CD4-positive, alpha-beta T cell (primary cell): Measurements from ENCODE around the gene SNX13. TPM values are rescaled to one million over a fixed set of nuclear protein-coding genes. Genes with fewer than 3 reads are reported as not detected.

Source experiments
- ATAC-seq: fragments of 200-7000 bp; cut with Tn5 transposase; one replicate; pipeline ENCODE4 v1.10.0; 2022; ENCODE audit warnings: mild to moderate bottlenecking; ENCODE audit not compliant: poor library complexity
- CTCF ChIA-PET: fragments of 350-600 bp; sonication (Branson Sonifier 250); formaldehyde crosslinking; loops from one replicate; lab custom pipeline; 2021; ENCODE audit warnings: antibody characterized with exemption, inconsistent platforms; lab: Charles Lee
- POLR2A ChIA-PET: fragments of 350-600 bp; sonication (Branson Sonifier 250); formaldehyde crosslinking; loops from one replicate; lab custom pipeline; 2021; ENCODE audit warnings: antibody characterized with exemption, inconsistent platforms; lab: Charles Lee
- DNase-seq, 14 experiments: peaks; one replicate each; pipeline ENCODE4 v3.0.0-alpha.2; 2013 to 2020; ENCODE audit warnings: mixed read lengths in 2 of 14
- H3K27ac ChIP-seq, 2 donors: one replicate each; pipeline versions ENCODE4 v1.5.1 to v1.7.0; 2013; ENCODE audit warnings: low read length in 2 of 2, low read depth in 1 of 2, mild to moderate bottlenecking in 1 of 2
- H3K27me3 ChIP-seq, 2 experiments: 1 replicate in 1 of 2; 2 replicates in 1 of 2; pipeline versions ENCODE4 v1.6.1 to v1.7.0; 2013; ENCODE audit warnings: low read length in 2 of 2, control low read depth in 1 of 2, mild to moderate bottlenecking in 1 of 2, moderate library complexity in 1 of 2; ENCODE audit not compliant: insufficient read depth in 2 of 2, control insufficient read depth in 1 of 2
- H3K36me3 ChIP-seq: one replicate; pipeline ENCODE4 v1.6.1; 2013; ENCODE audit warnings: low read length, control low read depth; ENCODE audit not compliant: insufficient read depth
- H3K4me1 ChIP-seq: one replicate; pipeline ENCODE4 v1.6.1; 2013; ENCODE audit warnings: low read length, control low read depth; ENCODE audit not compliant: insufficient read depth
- H3K4me3 ChIP-seq: one replicate; pipeline ENCODE4 v1.5.1; 2013; ENCODE audit warnings: mild to moderate bottlenecking, low read length, moderate library complexity
- H3K9me3 ChIP-seq, 2 experiments: 1 replicate in 1 of 2; 2 replicates in 1 of 2; pipeline versions ENCODE4 v1.6.1 to v1.7.0; 2013; ENCODE audit warnings: low read length in 2 of 2, mild to moderate bottlenecking in 2 of 2, control low read depth in 1 of 2, moderate library complexity in 1 of 2; ENCODE audit not compliant: control insufficient read depth in 1 of 2, insufficient read depth in 1 of 2
- H3K27ac Mint-ChIP-seq: one replicate; pipeline ENCODE4 v1.8.0; 2020; ENCODE audit warnings: mixed read lengths
- H3K27me3 Mint-ChIP-seq: one replicate; pipeline ENCODE4 v1.8.0; 2021; ENCODE audit warnings: mixed read lengths
- H3K36me3 Mint-ChIP-seq: one replicate; pipeline ENCODE4 v1.8.0; 2021; ENCODE audit warnings: low read depth, mixed read lengths
- H3K4me1 Mint-ChIP-seq: one replicate; pipeline ENCODE4 v1.8.0; 2021; ENCODE audit warnings: low read depth, mixed read lengths
- H3K4me3 Mint-ChIP-seq: one replicate; pipeline ENCODE4 v1.8.0; 2020; ENCODE audit warnings: mild to moderate bottlenecking, mixed read lengths
- H3K9me3 Mint-ChIP-seq: one replicate; pipeline ENCODE4 v1.8.0; 2020; ENCODE audit warnings: mixed read lengths
- CTCF ChIP-seq: fragments of 200-600 bp; IDR thresholded peaks from one replicate; pipeline ENCODE4 v1.8.0; 2022; ENCODE audit warnings: antibody characterized with exemption, mild to moderate bottlenecking
- intact Hi-C, 2 experiments: fragments of 100-400 bp; cut with DNase I in 1 of 2; cut with micrococcal nuclease in 1 of 2; formaldehyde crosslinking; loops; one replicate each; pipeline versions ENCODE4 v1.15.1 to v1.9.0; 2023 to 2025; cut with DNase I, micrococcal nuclease
- total RNA-seq, 174 experiments: library from RNA in 2 of 174; stranded (reverse) in 2 of 174; gene quantifications; one replicate each; pipeline ENCODE4 v1.2.3 and lab custom pipeline; 2021 to 2026

SNX13 gene
- total RNA-seq, 2 experiments from 2014 or later, result 24.0 to 25.8 TPM

GRCh38 chr7:17871815-17872533 is 68.3 kb downstream of the SNX13 start:
- Mint-ChIP-seq H3K27me3 (no peaks in the 10 kb centered on the region), H3K9me3 (no peaks in the 10 kb centered on the region), H3K4me3 (no peak overlapping the region), H3K27ac (no peak overlapping the region), H3K4me1 (no peaks in the 10 kb centered on the region), H3K36me3 (peaks cover 89% of the 10 kb centered on the region)
- no peaks in the 10 kb centered on the region for H3K27me3 ChIP-seq
- DNase-seq (no peak), ATAC-seq (no peak)
- CTCF ChIA-PET, result no interaction called here
- H3K9me3 ChIP-seq, result peaks cover 0 to 3% of the 10 kb centered on the region in 2 experiments
- POLR2A ChIA-PET, result no interaction called here
- intact Hi-C loops, result no loop called here
- H3K36me3 ChIP-seq, result peaks cover 49% of the 10 kb centered on the region
- no peak overlapping the region for H3K27ac ChIP-seq
- H3K4me1 ChIP-seq, result no peaks in the 10 kb centered on the region
- TF ChIP-seq CTCF, result no peak
- no peak overlapping the region for H3K4me3 ChIP-seq

GRCh38 chr7:17870406-17870805 is 69.9 kb downstream of the SNX13 start:
- Histone ChIP-seq H3K27me3 (no peaks in the 10 kb centered on the region), H3K9me3 (peaks cover 0 to 3% of the 10 kb centered on the region in 2 experiments), H3K4me1 (no peaks in the 10 kb centered on the region), H3K27ac (no peak overlapping the region), H3K4me3 (no peak overlapping the region), H3K36me3 (peaks cover 57% of the 10 kb centered on the region)
- Mint-ChIP-seq H3K36me3 (peaks cover 98% of the 10 kb centered on the region), H3K27me3 (no peaks in the 10 kb centered on the region), H3K4me3 (no peak overlapping the region), H3K27ac (no peak overlapping the region), H3K4me1 (no peaks in the 10 kb centered on the region), H3K9me3 (peaks cover 3% of the 10 kb centered on the region)
- CTCF ChIA-PET, result no interaction called here
- intact Hi-C loops, result no loop called here
- ATAC-seq (no peak), DNase-seq (no peak)
- POLR2A ChIA-PET, result no interaction called here
- TF ChIP-seq CTCF, result no peak

- H3K36me3 ChIP-seq, result peaks cover 64% of the 10 kb centered on the region
- H3K4me3 Mint-ChIP-seq, result no peak overlapping the region
- H3K4me1 ChIP-seq, result no peaks in the 10 kb centered on the region
- no peak overlapping the region for H3K27ac ChIP-seq
- peaks cover 5% of the 10 kb centered on the region for H3K9me3 Mint-ChIP-seq
- ATAC-seq (no peak), DNase-seq (no peak)
- peaks cover 0 to 3% of the 10 kb centered on the region in 2 experiments for H3K9me3 ChIP-seq
- intact Hi-C loops, result no loop called here
- no peak overlapping the region for H3K4me3 ChIP-seq
- H3K27me3 ChIP-seq, result no peaks in the 10 kb centered on the region
- no peak for TF ChIP-seq CTCF
- ChIA-PET POLR2A (no interaction called here), CTCF (no interaction called here)
- H3K27me3 Mint-ChIP-seq, result no peaks in the 10 kb centered on the region
- H3K36me3 Mint-ChIP-seq, result peaks cover 96% of the 10 kb centered on the region
- H3K4me1 Mint-ChIP-seq, result no peaks in the 10 kb centered on the region
- no peak overlapping the region for H3K27ac Mint-ChIP-seq
Observed at GRCh38 chr7:17863809-17864143, 76.5 kb downstream of the SNX13 start.
